ENCODE measurements around the gene NAALADL2. TPM values are rescaled to one million over a fixed set of nuclear protein-coding genes. Genes with fewer than 3 reads are reported as not detected.

Gene NAALADL2
- total RNA-seq, 1 experiment from 2014 or later, result 1.6 TPM

GRCh38 chr3:174940151-174940550, 81.0 kb downstream of the NAALADL2 start:
- no peaks in the 10 kb centered on the region for H3K79me1 ChIP-seq (ENCODE audit: insufficient read depth, low read depth, low read length, poor library complexity, severe bottlenecking)
- H2AFZ ChIP-seq (ENCODE audit: low read length), result no peak overlapping the region
- no peak overlapping the region for H2BK20ac ChIP-seq (ENCODE audit: low read depth, low read length, poor library complexity, severe bottlenecking)
- H3K56ac ChIP-seq (ENCODE audit: insufficient read length, low read depth, low read length), result no peak overlapping the region
- H2BK5ac ChIP-seq (ENCODE audit: insufficient read length, low read length), result no peak overlapping the region
- no peaks in the 10 kb centered on the region for H3K23me2 ChIP-seq (ENCODE audit: insufficient read length, low read depth, low read length, poor library complexity, severe bottlenecking)
- no peak overlapping the region for H3K14ac ChIP-seq (ENCODE audit: insufficient read depth, low read length)
- H3K36me3 Mint-ChIP-seq (ENCODE audit: insufficient read depth in 1 of 3, low read depth in 3 of 3), result peaks cover 4 to 30% (median 17%) of the 10 kb centered on the region in 3 experiments; a peak in 6 of 7 replicates
- no peaks in the 10 kb centered on the region for H3K9me3 ChIP-seq (ENCODE audit: control insufficient read depth, low read depth, low read length)
- peaks cover 21 to 23% of the 10 kb centered on the region in 2 experiments for H3K4me1 Mint-ChIP-seq
- no CpG with 5 or more reads among the region's 2 CpGs for WGBS (ENCODE audit: extremely low coverage, insufficient read length, low lambda C conversion rate)
- TF ChIP-seq, protein P1, sequence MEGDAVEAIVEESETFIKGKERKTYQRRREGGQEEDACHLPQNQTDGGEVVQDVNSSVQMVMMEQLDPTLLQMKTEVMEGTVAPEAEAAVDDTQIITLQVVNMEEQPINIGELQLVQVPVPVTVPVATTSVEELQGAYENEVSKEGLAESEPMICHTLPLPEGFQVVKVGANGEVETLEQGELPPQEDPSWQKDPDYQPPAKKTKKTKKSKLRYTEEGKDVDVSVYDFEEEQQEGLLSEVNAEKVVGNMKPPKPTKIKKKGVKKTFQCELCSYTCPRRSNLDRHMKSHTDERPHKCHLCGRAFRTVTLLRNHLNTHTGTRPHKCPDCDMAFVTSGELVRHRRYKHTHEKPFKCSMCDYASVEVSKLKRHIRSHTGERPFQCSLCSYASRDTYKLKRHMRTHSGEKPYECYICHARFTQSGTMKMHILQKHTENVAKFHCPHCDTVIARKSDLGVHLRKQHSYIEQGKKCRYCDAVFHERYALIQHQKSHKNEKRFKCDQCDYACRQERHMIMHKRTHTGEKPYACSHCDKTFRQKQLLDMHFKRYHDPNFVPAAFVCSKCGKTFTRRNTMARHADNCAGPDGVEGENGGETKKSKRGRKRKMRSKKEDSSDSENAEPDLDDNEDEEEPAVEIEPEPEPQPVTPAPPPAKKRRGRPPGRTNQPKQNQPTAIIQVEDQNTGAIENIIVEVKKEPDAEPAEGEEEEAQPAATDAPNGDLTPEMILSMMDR (conservative IDR thresholded peaks at IDR 0.05), result no peak
- no peak overlapping the region for H3K4me3 Mint-ChIP-seq
- no peak overlapping the region for H3K27ac Mint-ChIP-seq
- DNase-seq, result no peak
- H3T11ph ChIP-seq (ENCODE audit: low read length), result no peak overlapping the region
- no peak overlapping the region for H2AK5ac ChIP-seq (ENCODE audit: insufficient read length, low read length)
- H3K27ac ChIP-seq (ENCODE audit: insufficient read length, low read depth, low read length), result no peak overlapping the region
- H3K18ac ChIP-seq (ENCODE audit: insufficient read length, low read depth, low read length), result no peak overlapping the region
- peaks cover 7 to 21% of the 10 kb centered on the region in 2 experiments; a peak in 4 of 5 replicates for H3K9me3 Mint-ChIP-seq
- H3K27me3 Mint-ChIP-seq (ENCODE audit: low read depth), result peaks cover 3% of the 10 kb centered on the region
- no peak overlapping the region for H3K9ac ChIP-seq (ENCODE audit: extremely low read depth, insufficient read length, low read length)
- no peaks in the 10 kb centered on the region for H3K79me2 ChIP-seq (ENCODE audit: insufficient read depth, low read length)
- H3K4me2 ChIP-seq (ENCODE audit: insufficient read depth, insufficient read length, low read length), result no peak overlapping the region
- no peaks in the 10 kb centered on the region for H3K4me1 ChIP-seq (ENCODE audit: insufficient read depth, low read length)
- no peak overlapping the region for H3K23ac ChIP-seq (ENCODE audit: insufficient read length, low read depth, low read length)
- no peak overlapping the region for H4K8ac ChIP-seq (replicated peaks; ENCODE audit: insufficient read length, low read depth, low read length)
- no peaks in the 10 kb centered on the region for H3K27me3 ChIP-seq (ENCODE audit: insufficient read depth, low read length)
- H4K91ac ChIP-seq (ENCODE audit: insufficient read length, low read depth, low read length), result no peak overlapping the region
- no peak overlapping the region for H3K4ac ChIP-seq (ENCODE audit: low read depth, low read length)
- H2BK15ac ChIP-seq (ENCODE audit: low read depth, low read length), result no peak overlapping the region
- H4K5ac ChIP-seq (ENCODE audit: insufficient read length, low read depth, low read length), result no peak overlapping the region
- no peak overlapping the region for H2BK12ac ChIP-seq (ENCODE audit: insufficient read length, low read depth, low read length)
- no peak overlapping the region for H2BK120ac ChIP-seq (ENCODE audit: low read depth, low read length, poor library complexity, severe bottlenecking)
- no peaks in the 10 kb centered on the region for H4K20me1 ChIP-seq (ENCODE audit: control insufficient read depth, insufficient read depth, insufficient read length)

Measured in H9 (cell line).